Measurements from ENCODE around the gene IVD.

GRCh38 chr15:40428185-40428584 lies 22.6 kb downstream of the IVD start:
- TF ChIP-seq CTCF (conservative IDR thresholded peaks at IDR 0.05; ENCODE audit: low read depth, low read length) (no peak), EZH2 (IDR thresholded peaks at IDR 0.05; ENCODE audit: borderline replicate concordance, low read depth, low read length, poor library complexity, severe bottlenecking) (no peak)
